ENCODE results near the gene STK4. TPM values are rescaled to one million over a fixed set of nuclear protein-coding genes. Genes with fewer than 3 reads are reported as not detected.

Gene STK4
- total and polyA plus RNA-seq, 2 of the 8 experiments (the other 6 are each of a cell fraction or from before 2014, with no cell fraction given): 12.0 to 34.3 TPM

DNA sequence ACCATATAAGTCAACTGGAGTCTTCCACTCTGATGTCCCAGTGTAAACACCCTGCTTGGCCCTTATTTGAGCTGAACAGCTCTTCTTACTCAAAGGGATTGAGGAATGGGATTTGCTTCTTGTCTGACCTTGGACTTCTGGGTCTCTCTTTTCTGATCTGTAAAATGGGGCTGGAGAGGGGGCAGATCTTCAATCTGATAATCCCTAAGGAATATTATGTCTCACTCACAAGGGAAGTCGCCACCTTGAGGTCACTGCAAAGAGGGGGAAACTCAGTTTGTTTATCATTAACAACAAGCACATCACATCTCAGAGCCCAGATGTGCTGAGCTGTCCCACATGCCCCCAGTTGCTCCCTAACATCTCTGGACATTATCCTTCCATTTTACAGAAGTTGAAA lies 119.6 kb downstream of the STK4 start:
- no peak overlapping the region for H2BK5ac ChIP-seq (ENCODE audit: low read depth, low read length)
- no peaks in the 10 kb centered on the region for H3K23me2 ChIP-seq (ENCODE audit: low read depth, low read length)
- no peak overlapping the region for H3K56ac ChIP-seq (replicated peaks; ENCODE audit: insufficient read length, low read depth, low read length)
- H3K23ac ChIP-seq (ENCODE audit: insufficient read length): no peak overlapping the region
- no peak overlapping the region for H3K27ac ChIP-seq (ENCODE audit: low read depth, low read length)
- no peak overlapping the region for H2AK5ac ChIP-seq (ENCODE audit: low read depth, low read length)
- no peak for DNase-seq (ENCODE audit: low read depth in 1 of 2, low spot score in 2 of 2)
- no peak overlapping the region for H4K91ac ChIP-seq (replicated peaks; ENCODE audit: insufficient read length, low read length)
- H4K20me1 ChIP-seq (replicated peaks in 1 of 2; ENCODE audit: control insufficient read depth in 1 of 2, insufficient read depth in 2 of 2, low read length in 2 of 2): no peaks in the 10 kb centered on the region
- H3K14ac ChIP-seq (ENCODE audit: insufficient read length): no peak overlapping the region
- POLR2A ChIA-PET (ENCODE audit: partially characterized antibody): interaction anchor here (1.3 kb wide), 1 partner anchor 10 kb away, joined by 3 read pairs; no protein-coding TSS in a partner anchor
- H3K79me2 ChIP-seq (ENCODE audit: control insufficient read depth in 1 of 2, insufficient read depth in 2 of 2, low read length in 2 of 2): no peaks in the 10 kb centered on the region
- H3K4me2 ChIP-seq (ENCODE audit: insufficient read depth in 1 of 2, low read depth in 2 of 2, low read length in 2 of 2): no peak overlapping the region
- H4K5ac ChIP-seq (ENCODE audit: insufficient read length, low read depth, low read length): no peak overlapping the region
- H3K36me3 ChIP-seq (ENCODE audit: control insufficient read depth in 2 of 4, insufficient read depth in 4 of 4, low read length in 3 of 4): peaks cover 0 to 20% (median 3%) of the 10 kb centered on the region in 4 experiments; a peak in 4 of 8 replicates
- H3K79me1 ChIP-seq (ENCODE audit: low read depth, low read length): no peaks in the 10 kb centered on the region
- H2AFZ ChIP-seq (ENCODE audit: low read length): no peak overlapping the region
- no peak for FAIRE-seq
- H3K18ac ChIP-seq (ENCODE audit: extremely low read depth, low read length): no peak overlapping the region
- CTCF ChIA-PET (ENCODE audit: partially characterized antibody): interaction anchor here (0.9 to 4.7 kb wide), 6 partner anchors 10 to 74 kb away, joined by 3 to 22 read pairs (median 6); no protein-coding TSS in a partner anchor
- H3K9me3 ChIP-seq (ENCODE audit: insufficient read depth in 2 of 2, low read depth in 1 of 2, low read length in 1 of 2): peaks cover 3 to 9% of the 10 kb centered on the region in 2 experiments; a peak in 3 of 4 replicates
- 100% methylated on average over 1 of the region's 1 CpG; no CpG with 5 or more reads in 1 of the 2 experiments for WGBS, 2 experiments (ENCODE audit: extremely low coverage in 1 of 2, insufficient coverage in 1 of 2, insufficient read length in 1 of 2, insufficient replicate concordance in 2 of 2, low coverage in 1 of 2, low lambda C conversion rate in 2 of 2, missing lambda C conversion rate in 1 of 2)
- no peak overlapping the region for H4K8ac ChIP-seq (ENCODE audit: extremely low read depth, insufficient read depth, low read length)
- no peak overlapping the region for H3K9ac ChIP-seq (replicated peaks in 1 of 4; ENCODE audit: extremely low read depth in 1 of 4, low read depth in 3 of 4, low read length in 3 of 4)
- TF ChIP-seq, protein P1, sequence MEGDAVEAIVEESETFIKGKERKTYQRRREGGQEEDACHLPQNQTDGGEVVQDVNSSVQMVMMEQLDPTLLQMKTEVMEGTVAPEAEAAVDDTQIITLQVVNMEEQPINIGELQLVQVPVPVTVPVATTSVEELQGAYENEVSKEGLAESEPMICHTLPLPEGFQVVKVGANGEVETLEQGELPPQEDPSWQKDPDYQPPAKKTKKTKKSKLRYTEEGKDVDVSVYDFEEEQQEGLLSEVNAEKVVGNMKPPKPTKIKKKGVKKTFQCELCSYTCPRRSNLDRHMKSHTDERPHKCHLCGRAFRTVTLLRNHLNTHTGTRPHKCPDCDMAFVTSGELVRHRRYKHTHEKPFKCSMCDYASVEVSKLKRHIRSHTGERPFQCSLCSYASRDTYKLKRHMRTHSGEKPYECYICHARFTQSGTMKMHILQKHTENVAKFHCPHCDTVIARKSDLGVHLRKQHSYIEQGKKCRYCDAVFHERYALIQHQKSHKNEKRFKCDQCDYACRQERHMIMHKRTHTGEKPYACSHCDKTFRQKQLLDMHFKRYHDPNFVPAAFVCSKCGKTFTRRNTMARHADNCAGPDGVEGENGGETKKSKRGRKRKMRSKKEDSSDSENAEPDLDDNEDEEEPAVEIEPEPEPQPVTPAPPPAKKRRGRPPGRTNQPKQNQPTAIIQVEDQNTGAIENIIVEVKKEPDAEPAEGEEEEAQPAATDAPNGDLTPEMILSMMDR (IDR thresholded peaks at IDR 0.05; ENCODE audit: control extremely low read depth in 1 of 3, insufficient read depth in 1 of 3, low read depth in 1 of 3, low read length in 3 of 3): peak in 1 of 3 experiments; percentile 33; a peak in 1 of 4 replicates
- no peak for TF ChIP-seq SP4 (IDR thresholded peaks at IDR 0.05; ENCODE audit: low read length)
- H2BK15ac ChIP-seq (ENCODE audit: low read length): no peak overlapping the region
- H3K4me1 ChIP-seq (replicated peaks in 1 of 4; ENCODE audit: control insufficient read depth in 3 of 4, insufficient read depth in 4 of 4, low read length in 3 of 4): no peaks in the 10 kb centered on the region; a peak in 1 of 7 replicates
- H2BK20ac ChIP-seq (ENCODE audit: low read length): no peak overlapping the region
- H2BK120ac ChIP-seq (replicated peaks; ENCODE audit: low read depth, low read length): no peak overlapping the region
- H3K4ac ChIP-seq (replicated peaks; ENCODE audit: insufficient read length, low read depth, low read length): no peak overlapping the region
- no peaks in the 10 kb centered on the region for H3K27me3 ChIP-seq (replicated peaks in 1 of 4; ENCODE audit: control insufficient read depth in 3 of 4, extremely low read depth in 1 of 4, insufficient read depth in 3 of 4, low read length in 3 of 4)
- no peak overlapping the region for H3K4me3 ChIP-seq (ENCODE audit: extremely low read depth in 1 of 4, insufficient read depth in 2 of 4, low read depth in 3 of 4, low read length in 4 of 4)
- no peak overlapping the region for H2BK12ac ChIP-seq (ENCODE audit: low read depth, low read length)

All from H1 (cell line).